GM12891 (cell line): Measurements from ENCODE around the gene TM7SF3.
"Not testable (repeated sequence)": the region's sequence is repeated elsewhere in the genome, so short reads cannot be mapped to it uniquely, and the experiment has no call there.

Experiments used
- DNase-seq: peaks from one replicate; pipeline ENCODE4 v3.0.0; 2011; ENCODE audit warnings: low spot score; ENCODE audit not compliant: insufficient read length
- FAIRE-seq: peaks from 2 replicates; lab custom pipeline; 2011; peaks lifted over from hg19 to GRCh38; lab: Jason Lieb, UNC
- PAX5 ChIP-seq: IDR thresholded peaks from 2 replicates; pipeline ENCODE4 v1.6.1; 2011; ENCODE audit warnings: low read length, moderate library complexity, mild to moderate bottlenecking; ENCODE audit not compliant: insufficient read depth, severe bottlenecking
- POLR2A ChIP-seq: IDR thresholded peaks from 2 replicates; pipeline ENCODE4 v1.6.1; 2011; ENCODE audit warnings: low read depth, low read length, control low read depth
- POLR2AphosphoS5 ChIP-seq: IDR thresholded peaks from 2 replicates; pipeline ENCODE4 v1.6.1; 2011; ENCODE audit warnings: low read depth, low read length, control low read depth
- POU2F2 ChIP-seq: IDR thresholded peaks from 2 replicates; pipeline ENCODE4 v1.6.1; 2011; ENCODE audit warnings: low read depth, mild to moderate bottlenecking, control low read depth, low read length, moderate library complexity
- SPI1 ChIP-seq: IDR thresholded peaks from 2 replicates; pipeline ENCODE4 v1.6.1; 2011; ENCODE audit warnings: low read depth, low read length, control low read depth
- TAF1 ChIP-seq: IDR thresholded peaks from 2 replicates; pipeline ENCODE4 v1.6.1; 2011; ENCODE audit warnings: low read depth, low read length, control low read depth

The TM7SF3 gene

GRCh38 chr12:27034607-27035293 lies 20.6 kb upstream of the TM7SF3 start:
- TF ChIP-seq POLR2AphosphoS5 (no peak), PAX5 (no peak), POU2F2 (no peak), TAF1 (no peak), POLR2A (no peak), SPI1 (no peak)
- DNase-seq (no peak), FAIRE-seq (no peak)

DNA sequence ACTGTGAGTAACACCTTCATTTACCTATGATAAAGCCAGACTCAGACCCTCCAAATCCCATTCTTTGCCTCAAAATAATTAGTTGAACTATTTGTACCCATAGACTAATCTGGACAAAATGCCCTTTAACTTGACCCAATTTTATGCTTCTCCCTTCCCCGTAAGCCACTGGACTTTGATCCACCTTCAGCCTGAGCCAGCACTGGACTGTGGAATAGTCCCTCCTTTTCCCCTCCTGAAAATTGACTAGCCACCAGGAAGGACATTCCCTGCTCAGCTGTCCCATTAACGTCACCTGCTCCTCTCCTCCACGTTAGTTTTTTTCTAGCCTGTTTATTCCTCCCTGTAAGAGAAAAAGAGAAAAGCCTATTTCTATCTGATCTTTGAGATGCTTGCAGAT lies 18.5 kb upstream of the TM7SF3 start:
- DNase-seq = no peak
- TF ChIP-seq POLR2AphosphoS5 = no peak
- no peak for TF ChIP-seq TAF1
- no peak for TF ChIP-seq PAX5
- no peak for TF ChIP-seq SPI1
- no peak for FAIRE-seq

- no peak for DNase-seq
- no peak for TF ChIP-seq SPI1
- no peak for TF ChIP-seq POLR2A
- no peak for TF ChIP-seq POU2F2
- no peak for TF ChIP-seq POLR2AphosphoS5
- TF ChIP-seq PAX5 = no peak
- FAIRE-seq = no peak
Observed at GRCh38 chr12:27031531-27031930, 17.3 kb upstream of the TM7SF3 start.

GRCh38 chr12:27026257-27026656 lies 12.1 kb upstream of the TM7SF3 start:
- TF ChIP-seq POLR2A (no peak), TAF1 (no peak), POU2F2 (no peak), SPI1 (no peak), PAX5 (no peak), POLR2AphosphoS5 (no peak)
- DNase-seq (no peak), FAIRE-seq (no peak)

DNA sequence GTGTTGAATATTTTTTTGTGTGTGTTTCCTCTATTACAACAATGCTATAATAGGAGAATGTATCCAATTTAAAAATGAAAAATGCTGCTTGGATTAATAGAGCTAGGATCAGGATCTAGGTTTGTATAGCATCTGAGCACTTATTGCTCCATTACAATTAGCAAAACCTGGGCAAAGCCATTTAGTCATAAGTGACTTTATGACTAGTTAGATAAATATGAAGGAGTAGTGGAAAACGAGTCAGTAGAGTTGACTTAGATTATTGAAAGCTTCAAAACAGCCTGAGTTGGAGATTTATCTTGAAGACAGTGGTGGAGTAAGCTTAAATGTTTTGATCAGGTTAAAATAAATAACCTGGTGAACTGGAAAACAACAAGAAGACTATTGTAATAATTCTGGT lies 10.9 kb upstream of the TM7SF3 start:
- DNase-seq = no peak
- no peak for FAIRE-seq
- TF ChIP-seq SPI1 (no peak), POLR2AphosphoS5 (no peak), POLR2A (no peak), TAF1 (no peak), PAX5 (no peak), POU2F2 (no peak)

DNA sequence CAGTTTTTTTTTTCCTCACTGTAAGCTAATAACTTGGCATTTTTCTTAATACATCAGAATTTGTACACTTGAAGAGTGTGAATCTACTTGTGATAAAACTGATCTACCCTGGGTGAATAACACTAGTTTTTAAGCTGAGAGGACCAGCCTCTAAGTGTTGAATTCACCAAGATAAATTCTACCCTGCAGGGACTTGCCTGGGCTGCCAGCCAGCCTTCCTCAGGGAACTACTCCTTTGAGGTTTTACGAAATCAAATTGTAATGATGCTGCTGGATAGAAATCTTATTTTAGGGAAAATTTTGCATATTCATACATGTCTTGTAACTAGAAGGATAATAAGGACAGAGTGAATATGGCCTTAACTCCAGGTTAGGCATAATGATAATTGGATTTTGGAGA lies 10.1 kb upstream of the TM7SF3 start:
- DNase-seq (no peak), FAIRE-seq (no peak)
- TF ChIP-seq SPI1 (no peak), PAX5 (no peak)

DNA sequence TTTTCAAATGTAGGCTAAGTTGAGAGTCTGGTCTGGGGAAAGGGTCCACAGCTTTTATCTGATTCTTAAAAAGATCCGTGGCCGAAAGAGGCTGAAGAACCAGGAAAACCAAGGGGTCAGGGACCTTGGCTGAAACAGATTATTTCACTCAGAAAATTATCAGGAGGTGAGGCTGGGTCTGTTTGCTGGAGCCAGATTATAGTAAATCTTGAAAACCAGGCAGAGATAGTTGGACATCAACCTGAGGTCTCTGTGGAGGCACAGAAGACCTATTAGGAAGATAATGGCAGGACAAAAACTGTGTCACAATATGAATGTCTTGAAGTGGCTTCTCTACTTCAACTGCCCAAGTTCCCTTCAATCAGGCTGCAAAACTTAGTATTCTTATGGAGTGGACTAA lies 6.6 kb upstream of the TM7SF3 start:
- no peak for FAIRE-seq
- TF ChIP-seq TAF1 (no peak), POLR2A (no peak), SPI1 (no peak), POLR2AphosphoS5 (no peak), POU2F2 (no peak), PAX5 (no peak)
- no peak for DNase-seq

DNA sequence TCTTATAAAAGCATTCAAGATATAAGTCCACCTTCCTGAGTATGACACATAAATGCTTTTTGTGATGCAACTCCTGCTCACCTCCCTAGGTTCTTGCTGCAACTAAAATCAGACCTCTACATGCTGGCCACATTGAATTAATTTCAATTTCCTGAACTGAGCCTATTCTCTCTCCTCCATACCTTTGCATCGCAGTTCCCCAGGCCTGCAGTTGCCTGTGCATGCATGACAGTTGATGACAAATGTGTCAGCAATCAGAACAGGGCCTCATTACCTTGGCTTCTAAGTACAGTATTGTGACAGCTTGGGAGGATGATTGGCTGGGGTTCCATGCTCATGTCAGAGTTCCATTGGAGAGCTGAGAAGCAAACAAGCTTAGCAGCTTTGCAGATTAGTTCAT lies 3.9 kb upstream of the TM7SF3 start:
- DNase-seq = no peak
- no peak for FAIRE-seq
- no peak for TF ChIP-seq POLR2A
- TF ChIP-seq PAX5 = no peak
- TF ChIP-seq POLR2AphosphoS5 = no peak
- TF ChIP-seq POU2F2 = no peak
- TF ChIP-seq TAF1 = no peak
- no peak for TF ChIP-seq SPI1

DNA sequence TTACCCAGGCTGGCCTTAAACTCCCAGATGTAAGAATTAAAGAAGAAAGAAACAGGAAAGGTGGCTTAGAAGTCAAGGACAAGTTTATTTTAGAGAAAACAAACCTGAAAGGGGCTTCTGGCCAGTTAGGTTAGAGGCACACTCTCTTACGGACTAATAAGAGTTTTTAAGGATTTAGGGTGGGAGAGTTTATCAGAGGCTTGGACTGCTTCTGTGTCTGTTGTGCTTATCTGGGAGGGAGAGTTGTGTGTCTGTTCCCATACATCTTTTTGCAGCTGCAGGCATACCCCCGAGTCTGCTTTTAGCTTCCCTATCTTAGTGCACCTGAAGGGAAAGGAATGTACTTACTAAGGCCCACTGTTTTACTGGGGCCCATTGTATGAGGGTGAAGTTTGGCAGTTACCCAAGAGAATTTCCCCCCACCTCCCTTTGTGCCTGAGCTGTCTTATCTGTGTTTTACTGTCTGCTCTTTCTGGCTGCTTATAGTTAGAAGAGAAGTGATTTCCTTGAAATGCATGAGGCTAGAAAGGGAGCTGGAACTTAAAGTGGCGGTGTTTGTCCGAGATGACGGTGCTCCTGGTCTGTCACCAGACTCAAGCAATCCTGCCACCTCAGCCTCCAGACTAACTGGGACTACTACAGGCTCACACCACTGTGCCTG lies 3.1 kb upstream of the TM7SF3 start:
- DNase-seq, FAIRE-seq: not testable (repeated sequence)

GRCh38 chr12:27015730-27016076 lies 1.5 kb upstream of the TM7SF3 start:
- no peak for TF ChIP-seq SPI1
- TF ChIP-seq POLR2A = no peak
- no peak for TF ChIP-seq POLR2AphosphoS5
- TF ChIP-seq TAF1 = no peak
- TF ChIP-seq PAX5 = no peak
- no peak for TF ChIP-seq POU2F2
- FAIRE-seq (no peak), DNase-seq (no peak)
